Tongue (tissue), 2 donors: ENCODE measurements around the gene ACSL1. TPM values are rescaled to one million over a fixed set of nuclear protein-coding genes. Genes with fewer than 3 reads are reported as not detected.
A peak's percentile ranks its signal among the peaks of the same experiment; 100 is the strongest.
"Not testable (repeated sequence)": the region's sequence is repeated elsewhere in the genome, so short reads cannot be mapped to it uniquely, and the experiment has no call there.

Source experiments
- DNase-seq: peaks from one replicate; pipeline ENCODE4 v3.0.0-alpha.2; 2015
- total RNA-seq: library from RNA; depleted of rRNA; stranded (reverse); fragments of >200 nt; gene quantifications from one replicate; pipeline ENCODE4 v1.2.3, GENCODE V29; 2014

Gene ACSL1
- total RNA-seq, result 78.9 TPM

DNA sequence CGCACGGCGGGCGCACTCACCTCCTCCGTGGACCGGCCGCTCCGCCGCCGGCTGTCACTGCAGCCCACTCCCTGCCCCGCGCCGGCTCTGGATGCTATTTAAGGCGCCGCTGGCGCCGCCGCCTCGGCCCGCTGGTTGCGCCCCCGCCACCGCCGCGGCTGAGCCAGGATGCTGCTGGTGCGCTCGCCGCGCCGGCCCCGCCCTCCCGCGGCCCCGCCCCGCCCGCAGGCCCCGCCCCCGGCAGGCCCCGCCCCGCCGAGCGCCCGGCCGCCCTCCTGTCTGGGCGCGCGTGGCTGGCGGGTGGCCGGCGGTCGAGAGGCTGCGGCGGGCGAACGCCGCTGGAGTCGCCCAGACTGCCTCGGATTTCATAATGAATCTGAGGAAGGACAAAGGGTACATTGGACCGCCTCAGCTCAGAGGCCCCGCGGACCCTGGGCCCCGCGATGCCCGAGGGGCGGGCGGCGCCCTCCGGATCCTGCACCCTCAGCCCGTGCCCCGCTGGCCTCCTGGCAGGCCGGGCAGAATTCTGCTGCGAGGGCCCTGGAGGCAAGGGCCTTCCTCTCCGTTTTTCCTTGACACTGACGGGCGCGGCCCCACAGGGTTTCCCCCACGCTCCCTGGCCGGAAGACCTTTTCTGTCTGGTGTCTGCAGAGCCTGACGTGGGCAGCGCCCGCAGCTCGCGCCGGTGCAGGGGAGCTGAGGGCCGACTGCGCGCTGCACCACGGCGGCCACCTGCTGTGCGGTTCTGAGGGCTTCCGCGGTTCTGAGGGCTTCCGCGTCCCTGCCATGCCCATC lies at the start of gene ACSL1:
Gene ACSL1, minus strand, starts transcription at position 73 of the 795 bp plus-strand sequence. CDS start 22,454 bp downstream, outside the sequence.
- peak; percentile 89 for DNase-seq

DNA sequence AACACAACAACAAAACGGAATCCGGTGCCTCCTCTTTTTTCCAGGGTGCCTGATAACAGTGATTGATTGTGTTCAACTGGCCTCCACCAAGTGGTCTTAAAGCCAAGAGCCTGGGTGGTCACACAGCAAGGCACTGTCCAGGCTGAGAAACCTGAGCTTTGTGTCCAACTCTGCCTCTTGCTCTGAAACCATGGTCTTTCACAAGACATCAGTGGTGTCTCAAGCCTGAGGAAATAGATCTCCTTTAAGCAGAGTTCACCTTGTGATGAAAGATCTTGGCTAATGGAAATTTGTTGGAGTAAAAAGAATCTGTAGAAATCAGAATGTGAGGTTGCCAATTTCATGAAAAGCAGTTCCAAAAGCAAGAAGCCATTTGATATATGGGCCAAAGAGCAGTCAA lies 47.3 kb upstream of the ACSL1 start:
- no peak for DNase-seq

DNA sequence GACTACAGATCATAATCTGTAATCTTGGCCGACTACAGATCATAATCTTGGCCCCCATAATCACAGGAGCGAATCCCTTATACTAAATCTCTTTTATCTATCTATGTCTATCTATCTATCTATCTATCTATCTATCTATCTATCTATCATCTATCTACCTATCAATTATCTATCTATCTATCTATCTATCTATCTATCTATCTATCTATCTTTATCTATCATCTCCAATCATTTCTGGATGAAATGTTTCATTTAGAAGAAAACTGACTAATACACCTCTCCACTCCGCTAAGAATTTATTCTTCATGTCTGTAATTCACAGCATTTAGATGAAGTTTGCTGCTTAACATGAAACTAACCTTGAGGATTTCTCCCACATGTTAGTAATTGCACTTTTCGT lies 45.0 kb upstream of the ACSL1 start:
- no peak for DNase-seq

- DNase-seq, result no peak
These were observed 42.9 kb upstream of the ACSL1 start for GRCh38 chr4:184868623-184869022.

GRCh38 chr4:184863916-184864315 lies 38.1 kb upstream of the ACSL1 start:
- DNase-seq, result no peak

DNA sequence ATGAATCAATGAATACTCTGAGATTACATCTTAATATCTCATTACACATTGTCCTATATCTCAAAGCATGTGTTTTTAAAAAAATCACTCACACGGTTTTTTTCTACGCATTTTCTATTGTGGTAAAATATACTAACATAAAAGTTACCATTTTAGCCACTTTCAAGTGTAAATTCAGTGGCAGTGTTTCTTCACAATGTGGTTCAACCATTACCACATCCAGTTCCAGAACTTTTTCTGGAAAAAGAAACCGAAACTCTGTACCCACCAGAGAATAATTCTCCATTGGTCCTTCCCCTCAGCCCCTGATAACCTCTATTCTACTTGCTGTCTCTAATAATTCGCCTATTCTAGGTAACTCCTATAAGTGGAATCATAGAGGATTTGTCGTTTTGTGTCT lies 35.3 kb upstream of the ACSL1 start:
- no peak for DNase-seq

- no peak for DNase-seq
These were observed 34.4 kb upstream of the ACSL1 start for GRCh38 chr4:184860018-184860779.

DNA sequence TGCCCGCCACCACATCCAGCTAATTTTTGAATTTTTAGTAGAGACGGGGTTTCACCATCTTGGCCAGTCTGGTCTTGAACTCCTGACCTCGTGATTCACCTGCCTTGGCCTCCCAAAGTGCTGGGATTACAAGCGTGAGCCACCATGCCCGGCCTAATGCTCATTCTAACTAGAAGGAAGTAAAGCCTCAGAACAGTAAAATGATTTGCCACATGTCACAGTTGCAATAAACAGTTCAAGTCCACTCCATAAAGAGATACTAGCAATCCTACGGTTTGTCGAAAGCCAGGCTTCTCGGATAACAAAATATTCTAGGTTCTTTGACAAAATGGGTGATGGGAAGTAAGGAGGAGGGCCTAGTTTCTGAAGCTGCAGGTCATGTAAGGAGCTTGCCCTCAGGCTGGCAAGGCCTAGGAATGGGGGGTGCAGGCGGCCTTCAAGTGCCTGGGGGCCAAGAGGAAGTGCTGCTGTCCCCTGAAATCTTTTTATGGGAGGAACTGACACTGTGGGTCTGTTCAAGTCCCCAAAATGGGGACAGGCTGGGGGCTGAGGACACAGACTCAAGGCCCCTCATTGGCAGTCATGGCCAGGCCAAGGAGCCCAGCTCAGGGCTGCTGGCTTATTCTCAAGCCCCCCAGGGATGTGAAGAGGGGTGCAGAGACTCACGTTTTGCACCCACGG lies 31.8 kb upstream of the ACSL1 start:
- DNase-seq, result no peak

DNA sequence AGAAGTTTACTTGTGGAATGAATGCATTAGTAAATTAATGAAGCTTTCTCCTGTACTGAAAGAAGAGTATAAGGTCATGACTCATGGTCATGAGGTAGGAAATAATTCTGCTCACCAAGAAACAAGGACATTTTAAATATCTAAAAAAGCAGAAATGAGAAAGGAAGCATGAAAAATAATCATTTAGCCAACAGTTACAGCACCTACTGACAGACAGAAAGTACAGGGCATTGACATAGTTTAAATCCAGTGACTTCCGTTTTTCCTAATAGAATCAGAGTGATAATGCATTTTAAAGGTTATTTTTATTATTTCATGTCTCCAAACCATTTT lies 30.5 kb upstream of the ACSL1 start:
- no peak for DNase-seq

DNA sequence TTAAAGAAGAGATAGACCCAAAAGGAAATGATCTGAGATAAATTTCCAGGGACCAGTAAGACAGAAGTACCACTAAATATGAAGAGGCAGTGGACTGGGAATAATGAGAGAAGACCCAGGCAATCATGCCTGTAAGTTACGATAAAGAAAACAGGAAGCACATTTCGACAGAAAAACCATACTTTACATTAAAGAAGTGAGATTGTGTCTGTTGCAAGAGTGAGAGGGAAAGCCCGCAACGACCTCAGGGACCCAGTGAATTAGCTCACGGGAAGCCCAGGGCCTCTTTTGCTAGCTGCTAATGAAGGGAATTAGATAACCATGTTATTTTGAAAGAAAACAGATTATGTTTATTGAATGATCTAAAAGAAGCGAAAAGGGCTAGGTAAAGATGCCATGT lies 28.9 kb upstream of the ACSL1 start:
- peak; percentile 7 for DNase-seq

GRCh38 chr4:184853436-184853835 lies 27.7 kb upstream of the ACSL1 start:
- DNase-seq, result no peak

- DNase-seq, result no peak
These were observed 26.1 kb upstream of the ACSL1 start for GRCh38 chr4:184851886-184852285.

DNA sequence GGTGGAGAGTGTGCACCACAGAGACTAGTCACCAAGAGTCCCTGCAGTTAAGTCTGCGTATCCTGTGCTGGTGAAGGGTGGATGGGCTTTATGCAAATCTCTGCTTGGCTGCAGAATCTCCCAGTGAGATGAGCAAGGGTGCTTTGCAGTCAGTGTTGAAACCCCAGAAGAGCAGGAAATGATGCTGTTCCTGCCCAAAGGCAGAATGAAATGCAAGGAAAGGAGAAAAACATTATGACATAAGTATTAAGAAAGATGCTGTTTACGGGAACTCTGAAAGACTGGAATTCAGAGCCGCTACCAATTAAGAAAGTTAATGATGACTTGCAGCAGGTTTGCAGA lies 25.4 kb upstream of the ACSL1 start:
- DNase-seq, result no peak

DNA sequence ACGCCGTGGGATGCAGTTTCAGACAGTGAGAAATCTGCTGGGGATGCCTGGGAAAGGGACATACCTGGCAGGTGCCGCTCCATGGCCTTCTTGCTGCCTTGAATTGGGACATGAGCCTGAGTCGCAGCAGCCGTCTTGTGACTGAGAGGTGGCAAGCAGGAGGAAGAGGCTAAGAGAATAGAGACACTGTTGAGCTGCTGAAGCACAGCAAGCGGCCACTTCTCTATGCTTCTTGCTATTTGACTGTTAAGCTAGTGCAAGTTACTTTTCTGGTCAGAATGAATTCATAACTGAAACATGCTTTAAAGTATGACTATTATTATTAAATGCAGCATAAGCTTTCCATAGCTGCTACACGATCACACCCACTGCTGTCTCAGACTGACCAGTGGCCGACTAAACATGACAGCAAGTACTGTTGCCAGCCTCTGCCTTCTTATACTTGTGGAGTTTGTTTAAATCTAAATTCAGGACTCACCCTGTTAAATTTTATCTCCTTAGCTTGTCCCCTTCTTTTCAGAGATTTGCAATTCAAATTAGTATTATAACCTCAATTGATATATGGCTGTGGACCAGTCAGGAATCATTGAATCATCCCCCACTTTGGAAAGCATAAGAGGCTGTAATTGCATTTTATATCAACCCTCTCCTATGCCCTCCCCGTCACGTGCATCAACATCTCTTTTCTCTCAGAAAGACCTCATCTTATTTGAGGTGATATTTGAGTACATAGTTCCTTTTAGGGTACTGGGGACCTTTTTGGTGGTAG lies 24.8 kb upstream of the ACSL1 start:
- no peak for DNase-seq

DNA sequence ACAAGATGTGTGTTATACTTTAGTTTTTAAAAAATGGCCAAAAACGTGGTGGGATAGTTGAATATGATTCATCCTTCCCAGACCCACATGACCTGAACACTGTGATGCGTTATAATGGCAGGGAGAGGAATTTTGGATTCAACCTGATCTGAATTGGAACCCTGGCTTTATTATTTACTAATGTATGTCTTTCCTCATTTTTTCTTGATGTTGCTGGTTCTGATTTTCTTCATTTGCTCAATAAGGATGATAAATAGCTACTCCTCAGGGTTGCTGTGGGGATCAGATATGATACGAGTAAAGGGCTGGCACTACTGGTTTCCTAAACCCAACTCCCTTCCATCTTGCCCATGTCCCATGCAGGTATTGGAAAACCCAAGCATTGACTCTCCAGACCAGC lies 24.2 kb upstream of the ACSL1 start:
- no peak for DNase-seq

GRCh38 chr4:184849185-184849584 lies 23.4 kb upstream of the ACSL1 start:
- no peak for DNase-seq

DNA sequence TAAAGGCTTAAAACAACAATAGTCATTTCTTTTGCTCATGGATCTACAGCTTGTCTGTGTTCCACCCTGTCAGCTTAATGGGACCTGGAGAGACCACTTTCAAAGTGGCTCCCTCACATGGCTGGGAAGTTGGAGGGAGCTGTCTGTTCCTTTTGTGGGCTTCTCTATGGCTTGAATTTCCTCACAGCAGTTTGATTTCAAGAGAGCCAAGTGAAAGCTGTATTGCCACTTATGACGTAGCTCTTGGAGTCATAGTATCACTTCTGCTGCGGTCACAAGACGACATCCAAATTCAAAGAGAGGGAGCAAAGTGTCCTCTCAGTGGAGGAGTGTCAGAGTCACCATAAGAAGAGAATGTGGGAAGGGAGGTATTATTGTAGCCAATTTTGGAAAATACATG lies 22.7 kb upstream of the ACSL1 start:
- no peak for DNase-seq

DNA sequence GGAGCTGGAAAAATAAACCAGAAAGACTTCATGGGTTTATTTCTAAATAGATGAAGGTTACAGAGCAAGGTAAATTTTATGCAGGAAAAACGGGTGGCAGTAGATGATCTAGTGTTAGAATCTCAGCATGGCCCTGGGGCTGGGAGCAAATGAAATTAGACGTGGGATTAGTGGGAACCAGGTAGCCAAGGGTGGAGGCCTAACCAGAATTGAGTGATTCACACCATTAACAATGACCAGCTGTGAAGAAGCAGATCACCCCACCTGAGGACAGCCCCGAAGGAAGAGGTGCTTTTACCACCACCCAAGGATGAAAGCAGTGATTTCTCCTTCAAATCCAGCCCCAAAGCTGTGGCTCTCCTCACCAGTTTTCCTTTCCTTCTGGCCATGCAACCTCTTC lies 20.8 kb upstream of the ACSL1 start:
- DNase-seq, result no peak

GRCh38 chr4:184845367-184846021 lies 19.7 kb upstream of the ACSL1 start:
- DNase-seq, result peak; percentile 44

DNA sequence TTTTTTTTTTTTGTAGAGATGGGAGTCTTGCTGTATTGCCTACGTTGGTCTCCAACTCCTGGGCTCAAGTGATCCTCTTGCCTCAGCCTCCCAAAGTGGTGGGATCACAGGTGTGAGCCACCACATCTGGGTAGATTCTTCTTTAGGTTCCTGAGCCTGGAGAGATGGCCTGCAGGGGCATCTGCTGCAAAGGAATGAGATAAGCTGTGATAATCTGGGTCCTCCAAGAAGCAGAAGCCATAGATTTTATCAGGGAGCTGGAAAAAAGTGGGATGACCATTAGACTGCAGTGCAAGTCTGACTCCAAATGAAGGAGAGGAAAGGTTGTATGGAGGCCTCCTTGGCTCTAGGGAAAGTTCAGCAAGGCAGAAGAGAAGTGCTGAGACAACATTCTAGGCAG lies 19.0 kb upstream of the ACSL1 start:
- no peak for DNase-seq

DNA sequence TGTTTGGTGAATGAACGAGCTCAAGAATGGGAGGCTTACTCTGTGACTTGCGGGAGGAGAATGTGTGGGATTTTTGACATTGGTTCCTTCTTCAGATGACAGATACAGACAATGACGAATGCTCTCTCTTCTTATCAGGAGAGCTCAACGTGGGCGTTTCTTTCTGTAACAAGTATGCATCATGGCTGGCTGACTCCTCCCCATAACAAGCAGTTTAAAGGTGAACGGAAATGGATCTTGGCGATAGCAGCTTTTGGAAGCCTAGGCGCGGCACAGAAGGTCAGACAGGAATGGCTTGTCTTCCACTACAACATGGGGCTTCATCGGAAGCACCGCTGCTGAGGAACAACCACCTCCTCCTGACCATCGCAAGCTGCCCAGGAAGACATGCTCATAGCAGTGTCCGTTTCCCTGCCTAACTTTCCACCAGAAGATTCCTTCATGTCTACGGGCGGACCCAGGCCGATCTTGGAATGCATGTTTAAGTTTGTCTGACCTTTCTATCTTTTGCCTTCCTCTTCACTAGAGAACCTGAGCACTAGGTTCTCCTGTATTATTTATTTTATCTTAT lies 18.3 kb upstream of the ACSL1 start:
- DNase-seq, result no peak

DNA sequence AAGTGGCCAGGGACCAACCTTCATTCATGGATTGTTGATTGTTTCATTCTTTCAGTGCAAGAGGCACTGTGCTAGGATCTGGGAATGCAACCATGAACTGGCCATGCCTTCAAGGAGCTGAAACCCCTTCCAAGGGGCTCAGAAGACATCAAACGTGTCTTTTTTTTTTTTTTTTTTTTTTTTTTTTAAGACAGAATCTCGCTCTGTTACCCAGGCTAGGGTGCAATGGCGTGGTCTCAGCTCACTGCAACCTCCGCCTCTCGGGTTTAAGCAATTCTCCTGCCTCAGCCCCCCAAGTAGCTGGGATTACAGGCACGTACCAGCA lies 13.3 kb upstream of the ACSL1 start:
- DNase-seq, result not testable (repeated sequence)
